Stimulated activated CD8-positive, alpha-beta memory T cell treated with anti-CD3 and anti-CD28 coated beads, Interleukin-4, amount 100 ng/mL, for 4 hours (primary cell): ENCODE results near the gene NASP.

Source experiments
- DNase-seq, 2 donors: peaks; one replicate each; pipeline ENCODE4 v3.0.0-alpha.2; 2020; ENCODE audit warnings: low read depth in 2 of 2, low spot score in 1 of 2

The NASP gene

DNA sequence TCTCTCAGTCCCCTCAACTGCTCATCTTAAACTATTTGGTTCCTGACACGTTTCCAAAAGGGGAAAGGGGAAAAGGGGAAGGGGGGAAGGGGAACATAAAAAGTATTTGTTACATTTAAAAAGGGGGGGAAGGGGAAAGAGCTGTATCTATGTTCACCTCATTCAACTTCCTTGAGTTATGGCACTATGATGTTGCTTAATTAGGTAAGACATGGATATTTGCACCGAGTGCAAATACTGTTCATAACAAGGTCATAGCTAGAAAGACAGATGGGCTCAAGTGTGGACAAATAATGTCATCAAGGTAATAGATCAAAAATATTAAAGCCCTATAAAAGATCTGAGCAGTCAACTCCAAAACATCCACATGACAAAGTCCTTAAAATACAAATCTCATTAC, 76.5 kb downstream of the NASP start:
- no peak for DNase-seq

DNA sequence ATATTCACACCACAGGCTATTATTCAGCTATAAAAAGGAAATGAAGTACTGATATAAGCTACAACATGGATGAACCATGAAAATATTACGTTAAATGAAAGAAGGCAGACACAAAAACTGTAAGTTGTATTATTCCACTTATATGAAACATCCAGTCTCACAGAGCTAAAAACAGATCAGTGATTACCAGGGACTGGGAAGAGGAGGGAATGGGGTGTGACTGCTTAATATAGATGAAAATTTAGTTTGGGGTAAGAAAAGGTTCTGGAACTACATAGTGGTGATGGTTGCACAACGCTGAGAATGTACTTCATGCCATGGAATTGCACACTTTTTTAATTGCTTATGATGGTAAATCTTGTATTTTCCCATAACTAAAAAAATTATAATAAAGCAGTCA, 83.0 kb downstream of the NASP start:
- no peak for DNase-seq

DNA sequence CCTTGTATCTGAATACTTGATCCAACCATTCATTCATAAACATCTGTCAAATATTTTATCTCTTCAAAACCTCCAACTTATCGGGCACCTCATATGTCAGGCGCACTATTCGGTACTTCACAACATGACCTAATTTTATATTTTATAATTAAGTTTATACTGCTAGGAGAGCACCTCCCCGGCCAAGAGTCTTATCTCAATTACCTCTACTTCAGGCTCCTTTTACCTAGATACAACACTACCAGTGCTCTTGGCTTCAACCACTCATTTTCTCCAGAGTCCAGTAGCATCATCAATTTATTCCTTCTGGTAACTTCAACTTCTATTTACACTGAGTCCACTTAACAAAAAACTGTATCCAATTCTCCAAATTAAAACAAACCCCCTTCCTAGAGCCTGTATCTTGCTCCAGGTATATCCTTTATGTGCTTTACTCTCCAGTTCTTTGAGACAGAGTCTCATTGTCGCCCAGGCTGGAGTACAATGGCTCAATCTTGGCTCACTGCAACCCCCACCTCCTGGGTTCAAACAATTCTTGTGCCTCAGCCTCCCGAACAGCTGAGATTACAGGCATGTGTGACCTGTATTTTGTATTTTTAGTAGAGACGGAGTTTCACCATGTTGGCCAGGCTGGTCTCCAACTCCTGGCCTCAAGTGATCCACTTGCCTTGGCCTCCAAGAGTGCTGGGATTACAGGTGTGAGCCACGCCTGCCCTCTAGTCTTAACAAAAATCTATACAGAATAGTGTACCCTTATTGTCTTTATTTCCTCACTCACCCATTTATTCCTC, 83.7 kb downstream of the NASP start:
- no peak for DNase-seq
